SK-N-MC (cell line): ENCODE measurements around the gene LMF2.

ENCODE experiments used
- DNase-seq: peaks from one replicate; pipeline ENCODE4 v3.0.0-alpha.2; 2011; ENCODE audit warnings: low read depth, low spot score
- H3K27ac ChIP-seq: fragments of 200-600 bp; sonication (generic); 2 replicates; pipeline ENCODE4 v1.5.1; 2016; ENCODE audit warnings: mixed run types
- H3K36me3 ChIP-seq: fragments of 200-600 bp; sonication (generic); 2 replicates; pipeline ENCODE4 v1.6.1; 2017; ENCODE audit warnings: antibody characterized with exemption, low read length, mixed read lengths; ENCODE audit not compliant: insufficient read depth
- H3K4me3 ChIP-seq: fragments of 200-600 bp; sonication (generic); 2 replicates; pipeline ENCODE4 v1.5.1; 2016
- H3K9ac ChIP-seq: fragments of 200-600 bp; sonication (generic); 2 replicates; pipeline ENCODE4 v1.8.0; 2017; ENCODE audit warnings: mixed run types, mixed read lengths; ENCODE audit not compliant: insufficient read length
- H3K9me3 ChIP-seq: fragments of 200-600 bp; sonication (generic); 2 replicates; pipeline ENCODE4 v1.6.1; 2017; ENCODE audit warnings: low read depth, mild to moderate bottlenecking, antibody characterized with exemption, low read length, moderate library complexity, mixed read lengths
- EZH2 ChIP-seq: fragments of 200-600 bp; sonication (generic); IDR thresholded peaks from one replicate; pipeline ENCODE4 v1.6.1; 2017; ENCODE audit warnings: antibody characterized with exemption
- FOXP2 ChIP-seq: optimal IDR thresholded peaks from 2 replicates; pipeline ENCODE3; 2011; ENCODE audit warnings: mild to moderate bottlenecking, moderate library complexity; ENCODE audit not compliant: insufficient read depth; ENCODE audit errors: extremely low read length, control extremely low read depth
- POLR2AphosphoS5 ChIP-seq: IDR thresholded peaks from 2 replicates; pipeline ENCODE4 v1.6.1; 2012; ENCODE audit warnings: mild to moderate bottlenecking, low read depth, low read length, borderline replicate concordance

The LMF2 gene

DNA sequence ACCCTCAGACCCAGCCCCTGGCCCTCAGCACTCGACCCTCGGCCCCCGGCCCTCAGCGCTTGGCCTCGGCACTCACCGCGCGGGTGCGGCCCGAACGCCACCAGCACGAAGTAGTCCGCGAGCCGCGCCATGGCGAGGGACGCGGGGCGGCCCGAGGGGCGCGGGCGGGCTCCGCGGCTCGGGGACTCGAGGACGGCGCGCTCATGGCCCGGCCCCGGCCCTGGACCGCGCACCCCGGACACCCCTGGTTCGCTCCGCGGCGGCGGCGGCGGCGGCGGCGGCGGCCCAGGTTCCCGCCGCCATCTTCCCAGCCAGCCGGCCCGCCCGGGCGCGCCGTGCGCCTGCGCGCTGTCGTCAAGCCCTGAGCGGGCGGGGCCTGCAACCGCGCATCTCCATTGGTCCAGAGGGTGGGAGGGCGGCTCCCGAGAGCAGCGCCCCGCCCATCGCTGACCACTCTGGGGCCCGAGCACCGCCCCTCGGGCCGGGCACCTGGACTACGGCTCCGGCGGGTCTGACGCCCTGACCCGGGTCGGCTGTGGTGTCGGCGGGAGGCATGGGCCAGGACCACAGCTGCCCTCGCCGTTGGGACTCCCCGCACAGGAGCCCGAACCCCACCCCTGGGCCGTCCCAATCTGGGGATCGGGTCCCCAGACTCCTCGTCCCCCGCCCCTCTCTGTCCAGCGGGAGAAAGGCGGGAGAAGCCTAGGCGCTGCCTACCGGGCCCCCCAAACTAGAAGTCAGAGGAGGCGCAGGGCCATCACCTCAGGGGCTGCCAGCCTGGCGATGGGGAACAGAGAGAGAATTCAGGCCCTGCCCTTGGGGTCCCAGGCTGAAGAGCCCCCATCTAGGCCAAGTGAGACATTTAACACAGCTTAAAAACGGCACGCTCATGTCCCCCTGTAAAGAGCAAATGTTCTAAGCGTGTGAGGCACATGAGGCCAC is 32.5 kb downstream of the LMF2 start, which contains the start of gene SBF1:
Gene SBF1 (minus strand): TSS at position 326 of the 942 bp plus-strand sequence. CDS start 195 bp downstream, at position 131.
- Histone ChIP-seq H3K9ac (peak within 1 kb of the TSS; percentile 90), H3K4me3 (peak within 1 kb of the TSS; percentile 91), H3K27ac (peak within 1 kb of the TSS; percentile 19; the same call in 1 of the 2 replicates), H3K36me3 (no peaks in the 10 kb centered on the region), H3K9me3 (no peaks in the 10 kb centered on the region)
- DNase-seq, result no peak
- TF ChIP-seq FOXP2 (no peak), POLR2AphosphoS5 (peak; percentile 42; the same call in 1 of the 2 replicates)

DNA sequence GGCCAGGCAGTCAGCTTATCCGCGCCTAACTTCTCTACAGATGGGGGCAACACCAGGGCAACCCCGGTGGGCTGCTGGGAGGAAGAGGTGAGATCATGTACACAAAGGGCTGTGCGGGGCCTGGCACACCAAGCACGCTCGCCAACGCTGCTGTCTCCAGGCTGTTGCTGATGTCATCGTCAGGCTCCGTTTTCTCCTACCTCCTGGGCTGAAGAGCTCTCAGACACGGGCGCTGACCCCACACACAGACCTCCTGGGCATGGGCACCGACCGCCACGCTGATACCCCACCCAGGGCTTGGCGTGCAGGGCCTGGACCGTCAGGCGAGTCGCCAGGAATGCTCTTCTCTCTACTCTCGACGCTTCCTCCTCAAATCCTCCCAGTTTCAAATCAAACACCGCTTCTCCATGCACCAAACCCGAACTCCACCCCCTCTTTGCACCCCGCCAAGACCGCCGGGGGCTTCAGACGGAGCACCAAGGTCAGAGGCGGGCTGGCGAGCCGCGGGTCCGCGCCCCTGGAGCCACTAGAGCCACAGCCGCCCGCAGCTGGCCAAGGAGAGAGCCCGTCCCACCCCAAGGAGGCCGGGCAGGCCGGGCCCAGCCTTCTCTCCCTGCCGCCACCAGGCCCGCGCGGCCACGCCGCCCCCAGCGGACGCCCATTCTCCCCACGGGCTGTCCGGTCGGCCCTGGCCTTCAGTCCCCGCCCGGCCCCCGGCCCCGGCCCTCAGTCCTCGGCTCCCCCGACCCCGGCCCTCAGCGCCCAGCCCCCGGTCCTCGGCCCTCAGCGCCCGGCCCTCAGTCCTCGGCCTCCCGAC is 33.4 kb downstream of the LMF2 start:
- peak overlapping the region; percentile 91 for H3K4me3 ChIP-seq
- no peaks in the 10 kb centered on the region for H3K9me3 ChIP-seq
- peak overlapping the region; percentile 90 for H3K9ac ChIP-seq
- TF ChIP-seq POLR2AphosphoS5 (no peak), EZH2 (no peak), FOXP2 (no peak)
- H3K36me3 ChIP-seq, result no peaks in the 10 kb centered on the region
- no peak for DNase-seq
- no peak overlapping the region for H3K27ac ChIP-seq

DNA sequence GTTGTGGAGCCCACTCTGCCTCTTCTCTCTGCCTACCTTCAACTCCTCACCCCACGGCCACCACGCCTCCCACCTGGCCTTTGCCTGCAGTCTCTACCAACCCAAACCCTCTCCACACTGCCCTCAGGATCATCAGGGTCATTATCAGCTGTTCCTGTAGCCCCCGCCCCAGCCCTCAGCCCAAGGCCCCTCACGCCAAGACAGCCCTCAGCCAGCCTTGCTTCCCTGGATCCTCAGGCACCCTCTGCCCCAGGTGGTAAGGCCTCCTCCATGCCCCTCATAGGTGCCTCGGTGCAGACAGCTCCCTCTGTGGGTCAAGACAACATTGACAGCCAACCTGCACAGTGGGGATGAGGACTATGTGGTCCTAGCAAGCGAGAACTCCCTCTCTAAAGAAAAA is 34.4 kb downstream of the LMF2 start:
- Histone ChIP-seq H3K36me3 (no peaks in the 10 kb centered on the region; the same call in 1 of the 2 replicates), H3K9me3 (no peaks in the 10 kb centered on the region), H3K4me3 (peak overlapping the region; percentile 91), H3K27ac (no peak overlapping the region), H3K9ac (no peak overlapping the region)
- TF ChIP-seq FOXP2 (no peak), POLR2AphosphoS5 (no peak), EZH2 (no peak)
- no peak for DNase-seq

DNA sequence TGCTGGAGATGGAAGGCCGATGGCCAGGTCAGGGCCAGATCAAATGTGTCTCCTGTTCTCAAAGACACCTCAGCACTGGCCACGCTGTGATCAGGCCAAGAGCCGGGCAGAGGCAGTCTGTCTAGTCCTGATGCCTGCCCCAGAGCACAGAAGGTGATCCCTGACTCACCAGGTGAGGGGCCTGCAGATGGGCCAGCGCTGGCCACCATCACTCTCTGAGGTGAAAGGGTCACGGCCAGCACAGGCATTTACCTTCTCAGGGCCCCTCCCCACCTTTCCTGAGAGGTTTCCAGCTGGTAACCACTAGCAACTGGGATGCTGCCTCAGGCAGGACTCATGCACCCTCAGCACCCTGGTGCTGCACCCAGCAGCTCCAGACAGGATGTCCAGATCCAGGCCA is 35.5 kb downstream of the LMF2 start:
- Histone ChIP-seq H3K4me3 (no peak overlapping the region), H3K9me3 (no peaks in the 10 kb centered on the region), H3K9ac (no peak overlapping the region), H3K27ac (no peak overlapping the region), H3K36me3 (peaks cover 5% of the 10 kb centered on the region; the same call in 1 of the 2 replicates)
- TF ChIP-seq FOXP2 (no peak), POLR2AphosphoS5 (no peak), EZH2 (no peak)
- no peak for DNase-seq

DNA sequence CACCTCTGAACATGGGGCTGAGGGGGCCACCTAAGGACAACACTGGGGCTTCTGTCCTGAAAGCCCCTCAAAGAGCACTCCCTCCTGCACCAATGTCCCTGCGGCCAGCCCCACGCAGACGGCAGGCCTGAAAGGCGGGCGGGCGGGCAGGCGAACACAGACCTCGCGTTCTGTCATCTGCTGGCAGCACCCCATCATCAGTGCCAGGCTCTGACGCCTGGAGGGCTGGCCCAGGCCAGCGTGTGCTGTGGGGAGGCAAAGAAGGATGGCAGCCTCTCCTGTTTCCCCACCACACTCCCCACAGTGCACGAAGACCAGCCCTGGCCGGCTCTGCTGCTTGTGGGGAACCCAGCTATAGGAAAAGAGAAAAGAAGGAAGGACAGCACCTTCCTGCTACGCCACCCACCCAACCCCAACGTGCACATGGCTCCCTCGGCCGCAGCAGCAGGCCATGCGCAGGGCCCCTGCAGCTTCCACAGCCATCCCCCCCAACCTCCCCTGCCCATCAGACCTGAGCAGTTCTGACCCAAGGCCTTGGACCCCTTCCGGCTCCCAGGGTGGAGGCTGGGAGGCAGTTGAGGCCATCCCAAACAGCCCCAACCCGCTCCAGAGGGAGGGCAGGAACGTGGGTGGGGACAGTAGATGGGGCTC is 36.2 kb downstream of the LMF2 start:
- Histone ChIP-seq H3K27ac (no peak overlapping the region), H3K36me3 (peaks cover 9% of the 10 kb centered on the region; the same call in 1 of the 2 replicates), H3K9me3 (no peaks in the 10 kb centered on the region), H3K9ac (no peak overlapping the region), H3K4me3 (no peak overlapping the region)
- DNase-seq, result no peak
- TF ChIP-seq EZH2 (no peak), FOXP2 (no peak), POLR2AphosphoS5 (no peak)

DNA sequence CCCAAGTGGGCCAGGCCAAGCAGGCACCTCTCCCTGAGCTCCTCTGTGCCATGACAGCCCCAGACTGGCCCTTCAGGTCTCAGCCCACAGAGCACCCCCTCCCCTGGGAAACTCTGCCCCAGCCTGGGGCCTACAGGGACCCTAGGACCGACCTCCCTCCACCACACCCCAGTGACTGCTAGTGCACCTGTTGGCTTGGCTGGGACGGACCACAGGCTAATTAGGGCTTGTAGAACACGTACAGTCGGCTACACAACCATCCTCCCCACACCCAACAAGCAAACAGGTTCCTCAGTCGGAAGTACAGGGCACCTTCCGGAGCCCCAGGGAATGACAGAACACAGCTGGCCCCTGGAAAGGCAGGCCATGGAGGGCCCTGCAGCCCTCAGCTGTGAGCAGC is 37.0 kb downstream of the LMF2 start:
- peaks cover 9% of the 10 kb centered on the region; the same call in 1 of the 2 replicates for H3K36me3 ChIP-seq
- H3K27ac ChIP-seq, result no peak overlapping the region
- no peak overlapping the region for H3K4me3 ChIP-seq
- TF ChIP-seq EZH2 (no peak), POLR2AphosphoS5 (no peak), FOXP2 (no peak)
- H3K9ac ChIP-seq, result no peak overlapping the region
- DNase-seq, result no peak
- H3K9me3 ChIP-seq, result no peaks in the 10 kb centered on the region

DNA sequence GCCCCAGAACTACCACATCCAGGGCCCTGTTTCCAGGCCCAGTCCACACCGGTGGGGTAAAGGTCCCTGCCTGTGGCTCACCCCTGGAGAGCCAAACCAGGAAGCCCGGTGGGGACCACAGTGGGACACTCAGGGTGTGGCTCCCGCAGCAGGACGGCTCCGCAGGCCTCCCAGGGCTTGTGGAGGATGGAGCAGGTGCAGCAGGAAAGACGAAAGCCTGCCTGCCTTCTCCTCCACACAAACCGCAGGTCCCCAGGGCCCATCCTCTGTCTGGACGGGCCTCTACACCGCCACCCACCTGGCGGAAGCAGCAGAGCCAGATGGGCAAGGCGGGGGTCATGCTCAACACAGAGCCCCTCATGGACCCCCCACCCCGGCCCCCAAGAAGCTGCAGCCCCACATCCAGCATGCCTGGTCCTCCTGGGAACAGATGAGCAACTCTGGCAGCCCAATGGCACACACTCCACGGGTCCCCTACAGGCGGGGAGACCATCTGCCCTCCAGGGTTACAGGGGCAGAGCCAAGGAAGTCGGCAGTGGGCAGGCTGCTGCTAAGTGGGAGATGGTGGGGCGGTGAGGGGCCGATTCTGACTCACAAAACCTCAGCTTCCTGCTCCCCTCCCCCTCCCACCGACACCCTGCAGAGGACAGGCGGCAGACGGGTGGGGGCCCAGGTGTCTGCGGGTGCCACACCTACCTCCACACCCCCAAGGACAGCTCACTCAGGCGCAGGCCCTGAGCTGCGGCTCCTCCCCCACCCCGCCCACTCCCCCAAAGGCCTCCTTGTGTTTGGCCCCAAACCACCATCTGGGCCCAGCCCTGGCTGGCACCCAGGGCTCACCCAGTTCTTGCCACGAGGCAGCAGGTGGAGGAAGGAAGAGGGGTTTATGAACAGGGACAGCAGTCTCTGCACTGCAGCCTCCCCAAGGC is 37.9 kb downstream of the LMF2 start:
- no peaks in the 10 kb centered on the region for H3K9me3 ChIP-seq
- DNase-seq, result no peak
- H3K4me3 ChIP-seq, result peak overlapping the region; percentile 30; the same call in 1 of the 2 replicates
- no peak overlapping the region for H3K27ac ChIP-seq
- no peak for TF ChIP-seq EZH2
- no peak for TF ChIP-seq FOXP2
- TF ChIP-seq POLR2AphosphoS5, result no peak
- peaks cover 13% of the 10 kb centered on the region; the same call in 1 of the 2 replicates for H3K36me3 ChIP-seq
- no peak overlapping the region for H3K9ac ChIP-seq
